LNCAP (cell line): Measurements from ENCODE around the gene CXADR.

ENCODE experiments used
- CTCF ChIP-seq: fragments of 450-650 bp; IDR thresholded peaks from 2 replicates; pipeline ENCODE4 v1.5.1; 2017; ENCODE audit warnings: mild to moderate bottlenecking

CXADR gene

GRCh38 chr21:17494051-17494450, 18.8 kb upstream of the CXADR start:
- TF ChIP-seq CTCF, result no peak

DNA sequence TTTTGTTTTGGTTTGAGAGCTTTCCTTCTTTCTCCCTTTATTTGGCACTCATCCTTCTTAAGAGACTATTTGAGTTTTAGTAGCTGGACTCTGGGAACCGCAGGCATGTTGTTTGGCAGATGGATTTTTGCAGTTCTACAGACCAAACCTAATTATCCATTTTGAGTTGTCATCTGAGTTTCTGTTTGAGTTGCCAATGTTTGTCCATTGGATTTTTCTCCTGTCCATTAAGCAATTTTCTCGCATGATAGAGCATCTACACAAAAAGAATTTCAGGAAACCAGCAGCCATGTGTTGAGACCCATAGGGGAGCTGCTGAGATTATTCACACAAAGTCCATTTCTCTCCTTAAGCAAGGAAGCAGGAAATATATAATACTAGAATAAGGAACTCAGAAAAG, 17.2 kb upstream of the CXADR start:
- no peak for TF ChIP-seq CTCF

- no peak for TF ChIP-seq CTCF
Measured at GRCh38 chr21:17497316-17497715, 15.5 kb upstream of the CXADR start.

- TF ChIP-seq CTCF, result no peak
Measured at GRCh38 chr21:17498586-17498985, 14.3 kb upstream of the CXADR start.

- no peak for TF ChIP-seq CTCF
Measured at GRCh38 chr21:17501107-17502006, 11.5 kb upstream of the CXADR start.

DNA sequence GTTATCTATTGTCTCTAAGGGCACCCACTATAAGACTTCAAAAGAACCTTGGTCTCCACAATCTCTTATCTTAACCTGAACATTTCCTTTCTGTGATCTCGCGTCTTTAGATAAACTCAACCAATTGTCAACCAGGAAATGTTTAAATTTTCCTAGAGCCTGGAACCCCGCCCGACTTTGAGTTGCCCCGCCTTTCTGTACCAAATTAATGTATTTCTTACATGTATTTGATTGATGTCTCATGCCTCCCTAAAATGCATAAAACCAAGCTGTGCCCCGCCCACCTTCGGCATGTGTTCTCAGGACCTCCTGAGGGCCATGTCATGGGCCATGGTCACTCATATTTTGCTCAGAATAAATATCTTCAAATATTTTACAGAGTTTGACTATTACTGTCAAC, 5.9 kb upstream of the CXADR start:
- TF ChIP-seq CTCF, result no peak

DNA sequence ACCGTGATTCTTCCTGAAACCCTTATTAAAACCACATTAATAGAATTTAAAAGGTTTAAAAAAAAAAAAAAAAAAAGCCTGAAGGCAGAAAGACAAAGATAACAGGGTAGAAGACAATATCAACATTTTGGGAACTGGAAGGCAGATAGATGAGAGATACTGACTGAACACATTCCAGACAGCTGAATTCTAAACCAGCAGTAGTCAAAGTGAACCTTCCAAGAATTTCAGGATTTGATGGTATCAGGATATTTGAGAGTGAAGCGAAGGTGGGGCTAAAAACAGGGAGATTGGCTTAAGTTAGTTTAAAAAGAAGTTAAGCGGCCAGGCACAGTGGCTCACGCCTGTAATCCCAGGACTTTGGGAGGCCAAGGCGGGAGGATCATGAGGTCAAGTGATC, 5.3 kb upstream of the CXADR start:
- no peak for TF ChIP-seq CTCF
